IMR-90 (cell line): ENCODE measurements around the gene CHMP6. TPM values are rescaled to one million over a fixed set of nuclear protein-coding genes. Genes with fewer than 3 reads are reported as not detected.

Experiments used
- ELK1 ChIP-seq: fragments of 150-350 bp; IDR thresholded peaks from 2 replicates; pipeline ENCODE4 v1.6.1; 2016; ENCODE audit warnings: low read depth, mild to moderate bottlenecking, low read length, moderate library complexity, borderline replicate concordance
- polyA plus RNA-seq, 3 experiments: library from polyadenylated mRNA; depleted of rRNA; stranded (reverse); fragments of >200 nt; gene quantifications; 2 replicates each; pipeline ENCODE4 v1.2.3, GENCODE V29; 2012; ENCODE audit warnings: low replicate concordance in 1 of 3
- total RNA-seq: library from RNA; depleted of rRNA; stranded (reverse); fragments of >200 nt; gene quantifications from 2 replicates; pipeline ENCODE4 v1.2.3, GENCODE V29; 2012

CHMP6 gene
- total and polyA plus RNA-seq, 2 of the 4 experiments (the other 2 are of a cell fraction), result 5.0 to 40.3 TPM

GRCh38 chr17:80959330-80960036 is 32.2 kb upstream of the CHMP6 start (continued):
- TF ChIP-seq ELK1, result no peak
